Activated CD8-positive, alpha-beta memory T cell treated with anti-CD3 and anti-CD28 coated beads, Interleukin-2, amount 50 U/mL, for 48 hours (primary cell): Measurements from ENCODE around the gene SGK2.

Experiments
- DNase-seq: peaks from one replicate; pipeline ENCODE4 v3.0.0-alpha.2; 2020

The SGK2 gene

DNA sequence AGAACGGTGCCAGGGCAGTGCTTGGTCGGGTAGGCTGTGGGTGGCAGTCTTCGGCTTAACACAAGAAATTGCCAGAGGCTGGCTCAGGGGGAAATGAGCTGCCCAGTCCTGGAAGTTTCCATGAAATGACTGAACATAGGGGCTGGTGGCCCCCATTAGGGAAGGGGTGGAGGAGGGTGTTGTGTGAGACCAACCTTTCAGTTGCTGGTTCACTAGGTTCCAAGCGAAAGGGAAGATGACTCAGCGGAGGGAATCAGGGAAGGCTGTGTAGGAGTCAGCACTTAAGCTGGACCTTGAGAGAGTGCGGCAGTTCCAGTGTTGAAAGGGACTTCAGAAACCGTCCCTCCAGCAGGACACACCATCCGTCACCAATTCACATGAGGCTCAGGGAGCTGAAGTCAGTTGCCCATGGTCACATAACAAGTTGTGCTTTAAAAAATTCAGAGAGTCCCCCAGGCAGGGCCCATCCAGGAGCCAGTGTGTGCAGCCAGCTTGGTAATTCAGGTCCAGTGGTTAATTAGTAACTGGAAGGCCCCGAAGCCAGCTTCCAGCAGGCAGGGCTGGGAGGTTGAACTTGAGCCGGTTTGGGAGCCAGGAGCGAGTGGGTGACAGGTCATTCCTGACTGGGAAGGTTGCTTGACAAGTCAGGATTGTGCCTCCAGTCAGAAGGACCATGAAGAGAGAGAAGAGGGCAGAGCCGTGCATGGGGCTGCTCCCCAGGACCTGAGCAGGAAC lies at the start of gene SGK2:
Gene SGK2, plus strand, starts transcription at position 616 of the 735 bp plus-strand sequence. CDS start 7,469 bp downstream, outside the sequence.
- no peak for DNase-seq

DNA sequence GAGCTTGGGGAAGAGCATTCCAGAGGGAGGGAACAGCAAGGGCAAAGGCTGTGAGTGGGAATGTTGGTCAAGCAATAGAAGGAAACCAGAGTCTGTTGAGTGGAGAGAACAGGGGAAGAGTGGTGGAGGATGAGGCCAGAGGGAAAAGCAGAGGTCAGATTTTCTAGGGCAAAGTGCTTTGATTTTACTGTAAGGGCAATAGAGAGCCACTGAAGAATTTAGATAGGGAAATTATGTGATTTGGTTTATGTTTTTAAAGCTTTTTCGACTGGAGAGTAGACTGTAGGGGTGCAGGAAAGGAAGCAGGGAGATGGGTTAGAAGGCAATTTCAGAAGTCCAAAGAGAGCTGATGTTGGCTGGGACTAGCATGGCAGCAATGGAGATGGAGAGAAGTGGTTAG lies 46.9 kb upstream of the SGK2 start:
- DNase-seq, result no peak

DNA sequence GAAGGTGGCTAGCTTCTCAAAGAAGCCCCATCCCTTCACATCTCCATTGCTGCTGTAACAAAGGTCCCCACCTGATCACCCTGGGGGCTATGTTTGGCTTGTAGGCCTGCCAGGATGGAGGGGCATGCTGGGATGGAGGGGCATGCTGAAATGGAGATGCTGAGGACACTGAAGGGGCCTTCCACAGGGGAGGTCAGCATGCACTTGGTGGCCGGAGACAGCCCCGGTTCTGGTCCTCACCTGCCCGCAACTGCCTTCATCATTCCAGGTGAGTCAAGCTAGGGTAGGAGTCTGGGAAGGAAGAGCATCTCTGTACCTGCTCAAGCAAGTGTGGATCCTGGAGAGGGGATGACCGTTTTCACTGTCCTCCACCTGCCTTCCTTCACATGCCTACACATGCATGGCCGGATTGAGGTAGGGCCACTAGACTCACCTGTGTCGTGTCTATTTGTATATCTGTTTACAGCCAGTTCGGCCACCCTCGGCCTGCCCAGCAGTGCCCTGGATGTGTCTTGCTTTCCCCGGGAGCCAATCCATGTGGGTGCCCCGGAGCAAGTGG lies 45.4 kb upstream of the SGK2 start:
- DNase-seq, result no peak

DNA sequence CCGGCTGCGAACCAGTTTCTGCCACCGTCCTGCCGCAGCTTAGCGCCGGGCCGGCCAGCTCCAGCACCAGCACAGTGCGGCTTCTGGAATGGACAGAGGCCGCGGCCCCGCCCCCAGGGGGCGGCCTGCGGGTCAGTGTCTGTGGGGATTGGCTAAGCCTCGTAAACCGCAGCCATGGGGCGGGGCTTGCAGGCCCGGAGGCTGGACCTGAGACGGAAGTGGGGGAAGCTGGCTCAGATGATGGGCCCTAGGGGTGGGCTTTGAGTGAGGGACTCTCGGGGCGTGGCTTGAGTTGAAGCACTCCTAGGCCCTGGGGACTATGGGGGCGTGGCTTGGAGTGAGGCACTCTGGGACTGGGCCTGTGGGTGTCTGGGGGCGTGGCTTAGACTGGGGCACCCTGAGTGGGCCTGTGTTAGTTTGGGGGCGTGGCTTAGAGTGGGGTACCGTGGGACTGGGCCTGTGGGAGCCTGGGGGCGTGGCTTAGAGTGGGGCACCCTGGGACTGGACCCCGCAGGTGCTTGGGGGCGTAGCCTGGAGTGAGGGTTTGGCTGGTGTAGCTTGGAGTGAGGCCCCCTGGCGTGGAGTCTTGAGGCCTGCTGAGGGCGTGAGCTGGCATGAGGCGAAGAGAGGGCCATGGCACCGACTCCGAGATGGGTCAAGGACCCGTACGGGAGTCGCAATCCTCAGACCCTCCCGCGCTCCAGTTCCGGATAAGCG lies 44.7 kb upstream of the SGK2 start:
- peak; percentile 92 for DNase-seq

DNA sequence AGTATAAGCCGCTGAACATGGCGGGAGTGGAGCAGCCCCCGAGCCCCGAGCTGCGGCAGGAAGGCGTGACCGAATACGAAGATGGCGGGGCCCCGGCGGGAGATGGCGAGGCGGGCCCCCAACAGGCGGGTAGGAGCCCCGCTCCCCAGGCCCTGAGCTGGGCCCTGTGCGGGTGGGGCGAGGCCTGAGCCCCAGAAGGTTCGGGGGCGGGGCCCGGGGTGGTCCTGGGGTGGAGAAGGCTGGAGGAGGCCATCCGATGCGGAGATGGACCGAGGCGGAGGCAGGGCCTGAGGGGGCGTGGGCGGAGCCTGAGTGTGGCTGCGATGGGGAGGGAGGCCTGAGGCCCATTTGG lies 44.2 kb upstream of the SGK2 start:
- no peak for DNase-seq

DNA sequence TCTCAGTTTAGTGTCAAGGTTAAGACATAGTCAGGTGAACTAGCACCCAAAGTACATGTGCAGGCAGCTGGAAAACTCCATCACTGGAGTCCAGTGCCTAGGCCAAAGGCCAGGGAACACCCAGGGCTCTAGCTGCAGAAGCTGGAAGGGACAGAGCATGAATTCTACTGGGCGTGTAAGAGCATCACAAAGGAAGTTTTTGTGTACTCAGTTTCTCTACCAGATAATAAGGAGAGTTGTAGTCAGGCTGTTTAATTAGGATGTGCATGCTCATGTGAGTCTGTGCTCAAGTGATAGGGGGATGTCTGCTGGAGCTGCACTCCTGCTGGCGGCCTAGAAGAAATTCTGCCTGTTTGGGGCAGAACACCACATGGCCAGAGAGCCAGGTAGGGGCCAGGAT lies 43.2 kb upstream of the SGK2 start:
- DNase-seq, result no peak

DNA sequence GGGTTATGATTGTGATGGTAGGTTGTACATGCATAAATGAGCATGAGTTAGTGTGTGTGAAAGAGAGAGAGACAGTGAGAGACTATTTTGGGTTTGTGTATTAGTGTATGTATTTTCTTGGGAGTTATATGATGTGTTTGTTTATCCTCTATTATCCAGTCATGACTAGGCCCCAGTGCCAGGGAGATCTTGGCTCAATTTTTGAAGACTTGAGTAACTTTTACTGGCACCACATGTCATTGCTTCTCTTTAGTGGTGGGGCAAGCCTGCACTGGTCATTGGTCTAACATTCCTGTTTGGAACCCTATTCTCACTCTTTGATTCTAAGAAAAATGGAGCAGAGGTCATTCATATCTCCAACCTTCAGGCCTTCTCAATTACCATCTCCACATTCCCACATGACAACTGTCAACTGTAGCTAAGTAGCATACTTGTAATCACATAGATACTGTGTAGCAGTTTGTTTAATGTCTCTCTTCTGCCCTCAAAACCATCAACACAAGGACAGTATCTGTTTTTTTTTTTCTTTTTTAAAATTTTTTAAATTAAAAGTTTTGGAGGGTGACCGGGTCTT lies 42.5 kb upstream of the SGK2 start:
- DNase-seq, result no peak

DNA sequence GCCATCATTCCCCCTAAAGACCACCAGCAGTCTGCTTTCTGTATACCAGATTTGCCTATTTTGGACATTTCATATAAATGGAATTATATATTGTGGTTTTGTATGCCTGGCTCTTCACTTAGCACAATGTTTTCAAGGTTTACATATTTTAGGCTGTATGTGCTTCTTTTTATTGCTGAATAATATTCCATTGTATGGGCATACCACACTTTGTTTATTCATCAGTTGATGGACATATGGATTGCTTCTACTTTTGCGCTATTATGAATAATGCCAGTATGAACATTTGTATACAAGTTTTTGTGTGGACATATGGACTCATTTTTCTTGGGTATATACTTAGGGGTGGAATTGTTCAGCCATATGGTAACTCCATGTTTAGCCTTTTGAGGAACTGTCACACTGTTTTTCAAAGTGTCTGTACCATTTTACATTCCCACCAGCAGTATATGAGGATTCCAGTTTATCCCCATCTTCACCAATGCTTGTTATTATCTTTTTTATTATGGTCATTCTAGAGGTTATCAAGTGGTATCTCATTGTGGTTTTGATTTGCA lies 38.7 kb upstream of the SGK2 start:
- no peak for DNase-seq

DNA sequence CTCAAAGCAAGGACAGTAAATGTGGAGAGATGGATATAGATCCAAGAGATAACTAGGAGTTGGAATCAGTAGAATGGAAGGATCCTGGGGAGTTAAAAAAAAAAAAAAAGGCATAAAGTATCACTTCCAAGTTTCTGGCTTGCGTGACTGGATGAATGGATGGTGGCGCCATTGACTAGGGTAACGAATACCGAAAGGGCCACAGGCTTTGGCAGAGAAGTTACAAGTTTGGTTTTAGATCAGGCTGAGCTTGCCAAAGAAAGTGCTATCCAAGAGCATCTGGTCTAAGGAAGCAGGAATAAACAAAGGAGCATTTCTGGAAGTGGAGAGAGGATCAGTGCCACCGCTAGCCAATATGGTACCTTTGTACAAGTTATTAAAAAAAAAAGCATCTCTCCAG lies 33.8 kb upstream of the SGK2 start:
- no peak for DNase-seq

DNA sequence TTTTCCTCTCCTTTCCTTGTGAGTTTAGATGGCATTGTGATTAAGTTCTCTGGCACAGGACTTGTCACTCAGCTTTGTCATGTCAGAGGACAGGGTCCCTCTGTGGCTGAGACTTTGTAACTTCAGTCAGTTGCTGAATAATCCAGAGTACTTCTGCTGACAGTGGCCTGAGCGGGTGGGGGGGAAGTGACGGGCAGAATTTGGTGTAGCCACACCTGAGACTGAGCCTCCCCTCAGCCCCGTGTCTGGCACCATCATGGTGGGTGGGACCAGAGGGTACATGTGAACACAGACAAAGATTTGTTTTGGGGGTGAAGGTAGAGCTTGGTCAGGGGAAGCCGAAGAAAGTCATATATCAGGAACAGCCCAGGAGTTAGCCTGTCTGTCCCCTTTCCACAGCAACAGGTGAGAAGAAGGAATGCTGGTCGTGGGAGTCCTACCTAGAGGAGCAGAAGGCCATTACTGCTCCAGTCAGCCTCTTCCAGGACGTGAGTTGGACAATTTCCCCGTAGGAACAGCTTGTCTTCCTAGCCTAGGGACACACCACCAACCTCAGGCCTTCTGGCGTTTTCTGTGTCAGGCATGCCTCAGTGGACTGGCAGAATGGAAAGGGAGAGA lies 30.5 kb upstream of the SGK2 start:
- no peak for DNase-seq

DNA sequence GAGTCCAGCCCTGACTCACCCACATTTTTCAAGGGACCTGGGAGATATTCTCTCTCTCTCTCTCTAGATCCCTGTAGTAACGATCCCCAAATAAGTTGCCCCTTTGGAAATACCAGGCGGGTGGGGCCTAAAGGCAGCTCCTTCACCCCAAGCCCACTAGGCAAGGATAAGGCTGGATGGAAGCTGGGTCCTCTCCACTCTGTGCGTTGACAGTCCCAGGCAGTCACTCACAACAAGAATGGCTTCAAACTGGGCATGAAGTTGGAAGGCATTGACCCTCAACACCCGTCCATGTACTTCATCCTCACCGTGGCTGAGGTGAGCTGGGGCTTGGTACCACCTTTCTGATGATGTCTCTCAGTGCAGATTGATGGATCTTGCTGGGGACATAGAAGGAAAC lies 29.8 kb upstream of the SGK2 start:
- peak; percentile 28 for DNase-seq

DNA sequence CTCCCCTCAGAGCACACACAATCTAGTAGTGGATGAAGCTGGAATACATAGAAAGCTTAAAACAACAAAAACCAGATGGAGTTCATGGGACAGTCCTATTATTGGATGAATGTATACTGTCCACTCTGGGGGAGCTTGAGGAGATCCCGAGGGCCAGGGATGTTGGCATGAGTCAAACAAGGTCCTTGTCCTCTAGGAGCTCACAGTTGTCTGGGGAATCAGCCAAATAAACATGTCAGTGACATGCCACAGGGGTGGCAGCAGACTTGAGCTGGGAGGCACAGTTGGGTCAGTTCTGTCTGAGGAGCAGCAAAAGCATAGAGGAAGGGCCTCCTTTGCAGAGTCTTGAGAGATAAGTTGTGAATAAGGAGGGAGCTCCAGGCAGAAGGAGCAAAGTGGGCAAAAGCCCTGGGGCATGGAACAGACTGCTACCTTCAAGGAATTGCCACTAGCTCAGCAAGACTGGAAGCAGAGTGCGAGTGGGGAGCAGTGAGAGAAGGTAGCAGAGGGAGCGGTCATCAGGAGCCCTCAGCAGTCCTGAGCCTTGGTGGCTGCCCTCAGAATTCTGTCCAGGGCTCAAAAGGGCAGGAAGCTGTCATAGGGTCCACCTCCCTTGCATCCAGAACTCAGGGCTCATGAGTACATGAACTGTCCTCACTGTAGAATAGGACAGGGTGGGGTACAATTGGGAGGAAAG lies 29.2 kb upstream of the SGK2 start:
- DNase-seq, result peak; percentile 34

DNA sequence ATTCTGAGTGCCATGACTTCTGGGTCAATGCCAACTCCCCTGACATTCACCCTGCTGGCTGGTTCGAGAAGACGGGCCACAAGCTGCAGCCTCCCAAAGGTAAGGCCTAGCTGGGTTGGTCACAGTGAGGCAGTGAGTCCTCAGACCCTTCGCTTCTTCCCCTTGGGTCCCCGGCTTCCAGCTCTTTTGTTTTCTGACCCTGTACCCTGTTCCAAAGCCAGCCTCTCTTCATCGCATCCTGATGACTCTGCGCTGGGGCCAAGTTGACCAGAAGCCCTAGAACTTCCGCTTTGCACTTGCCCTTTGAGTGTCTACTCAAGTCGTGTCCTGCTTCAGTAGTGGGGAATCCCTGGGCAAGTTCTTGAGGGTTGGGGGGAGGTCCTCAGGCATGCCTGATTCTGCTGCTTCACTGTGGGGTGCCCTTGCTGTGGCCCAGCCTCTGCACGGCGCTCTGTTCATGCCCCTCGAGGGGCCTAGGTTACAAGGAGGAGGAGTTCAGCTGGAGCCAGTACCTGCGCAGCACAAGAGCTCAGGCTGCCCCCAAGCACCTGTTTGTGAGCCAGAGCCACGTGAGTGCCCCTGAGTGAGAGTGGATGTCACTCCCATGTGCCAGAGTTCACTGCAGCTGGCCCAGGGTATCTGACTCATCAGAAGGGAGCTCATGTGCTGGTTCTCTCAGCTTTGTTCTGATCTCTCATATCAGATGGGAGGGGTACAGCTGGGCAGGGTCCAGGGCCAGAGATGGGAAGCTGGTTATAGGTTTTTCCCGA lies 28.3 kb upstream of the SGK2 start:
- DNase-seq, result peak; percentile 45

DNA sequence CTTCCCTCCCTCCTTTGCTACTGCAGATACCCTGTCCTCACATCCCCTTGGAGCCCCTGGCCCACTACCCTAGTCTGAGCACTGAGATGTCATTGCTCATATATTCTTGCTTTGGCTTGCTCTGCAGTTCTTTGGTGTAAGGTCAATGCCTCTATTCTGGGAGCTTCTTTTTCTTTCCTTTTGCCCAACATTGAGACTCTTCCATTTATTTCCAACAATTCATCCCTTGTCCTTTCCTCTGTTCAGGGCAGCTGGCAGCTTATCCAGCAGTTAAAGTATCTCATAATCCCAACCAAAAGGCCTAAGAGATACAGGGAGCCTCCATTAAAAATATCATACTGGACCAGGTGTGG lies 27.8 kb upstream of the SGK2 start:
- DNase-seq, result no peak

DNA sequence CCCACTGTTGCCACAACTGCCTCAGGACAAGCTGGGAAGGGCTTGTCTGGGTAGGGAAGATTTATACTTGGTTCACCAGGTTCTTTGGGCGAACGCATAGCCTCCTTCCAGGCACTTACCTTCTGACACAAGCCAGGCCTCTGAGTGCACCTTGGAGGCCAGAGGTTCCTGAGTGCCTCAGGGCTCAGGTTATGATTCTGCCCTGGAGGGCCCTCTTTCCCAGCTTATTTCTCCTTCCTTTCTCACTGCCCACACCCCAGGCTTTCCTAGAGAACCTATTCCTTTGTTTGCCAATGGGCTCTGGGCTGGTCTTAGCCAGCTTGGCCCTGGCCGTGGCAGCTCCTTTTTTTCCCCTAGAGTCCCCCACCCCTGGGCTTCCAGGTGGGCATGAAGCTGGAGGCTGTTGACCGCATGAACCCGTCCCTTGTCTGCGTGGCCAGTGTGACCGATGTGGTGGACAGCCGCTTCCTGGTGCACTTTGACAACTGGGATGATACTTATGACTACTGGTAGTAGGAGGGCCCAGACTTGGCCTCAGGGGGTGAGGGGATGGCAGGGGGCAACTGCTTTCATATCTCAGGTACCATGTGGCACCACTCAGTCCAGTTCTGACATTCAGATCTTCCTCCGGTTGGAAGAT lies 26.3 kb upstream of the SGK2 start:
- DNase-seq, result peak; percentile 40

DNA sequence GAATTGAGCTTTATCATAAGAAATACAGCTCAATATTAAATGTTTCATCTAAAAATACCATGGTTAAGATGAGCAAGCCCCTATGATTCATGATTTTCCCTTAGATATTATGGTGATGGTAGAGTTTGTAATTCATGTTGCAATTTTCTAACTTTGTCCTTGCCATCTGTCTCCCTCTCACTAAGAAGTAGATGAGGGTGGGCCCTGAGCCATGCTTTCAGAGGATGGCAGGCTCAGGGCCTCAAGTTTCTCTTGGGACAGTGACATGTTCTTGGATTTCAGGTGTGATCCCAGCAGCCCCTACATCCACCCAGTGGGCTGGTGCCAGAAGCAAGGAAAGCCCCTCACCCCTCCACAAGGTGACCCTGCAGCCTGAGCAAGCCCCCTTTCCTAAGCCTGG lies 25.8 kb upstream of the SGK2 start:
- no peak for DNase-seq

DNA sequence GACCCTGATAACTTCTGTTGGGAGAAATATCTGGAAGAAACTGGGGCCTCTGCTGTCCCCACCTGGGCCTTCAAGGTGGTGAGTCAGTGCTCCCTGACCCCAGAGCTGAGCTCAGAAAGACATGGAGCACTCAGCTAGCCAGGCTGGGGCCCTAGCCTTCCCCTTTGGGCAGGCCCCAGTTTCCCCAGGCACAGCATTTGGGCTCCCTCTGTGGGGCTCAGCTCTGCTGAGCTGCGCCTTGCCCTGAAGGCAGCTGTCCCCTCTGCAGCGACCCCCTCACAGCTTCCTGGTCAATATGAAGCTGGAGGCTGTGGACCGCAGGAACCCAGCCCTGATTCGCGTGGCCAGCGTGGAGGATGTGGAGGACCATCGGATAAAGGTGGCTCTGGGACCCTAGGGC lies 24.8 kb upstream of the SGK2 start:
- DNase-seq, result no peak

DNA sequence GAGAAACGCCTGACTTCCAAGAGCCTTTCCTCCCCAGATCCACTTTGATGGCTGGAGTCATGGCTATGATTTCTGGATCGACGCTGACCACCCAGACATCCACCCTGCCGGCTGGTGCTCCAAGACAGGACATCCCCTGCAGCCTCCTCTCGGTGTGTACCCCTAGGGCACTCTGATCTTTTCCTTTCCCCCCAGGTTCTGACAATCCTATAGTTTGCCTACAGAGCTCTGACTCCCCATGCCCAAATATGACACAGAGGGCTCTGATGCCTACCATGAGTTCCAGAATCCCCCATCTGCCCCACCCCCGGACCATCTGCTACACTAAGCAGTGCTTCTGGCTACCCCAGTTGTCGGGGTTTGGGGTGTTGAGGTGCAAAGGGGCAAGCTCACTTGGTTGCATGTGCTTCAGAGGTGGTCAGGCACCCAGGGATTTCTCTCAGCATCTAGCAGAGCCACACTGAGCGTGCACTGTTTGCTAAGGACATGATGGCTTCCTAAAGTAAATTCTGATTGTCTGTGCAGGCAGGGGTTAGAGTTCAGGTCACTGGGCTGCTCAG lies 24.0 kb upstream of the SGK2 start:
- DNase-seq, result no peak

DNA sequence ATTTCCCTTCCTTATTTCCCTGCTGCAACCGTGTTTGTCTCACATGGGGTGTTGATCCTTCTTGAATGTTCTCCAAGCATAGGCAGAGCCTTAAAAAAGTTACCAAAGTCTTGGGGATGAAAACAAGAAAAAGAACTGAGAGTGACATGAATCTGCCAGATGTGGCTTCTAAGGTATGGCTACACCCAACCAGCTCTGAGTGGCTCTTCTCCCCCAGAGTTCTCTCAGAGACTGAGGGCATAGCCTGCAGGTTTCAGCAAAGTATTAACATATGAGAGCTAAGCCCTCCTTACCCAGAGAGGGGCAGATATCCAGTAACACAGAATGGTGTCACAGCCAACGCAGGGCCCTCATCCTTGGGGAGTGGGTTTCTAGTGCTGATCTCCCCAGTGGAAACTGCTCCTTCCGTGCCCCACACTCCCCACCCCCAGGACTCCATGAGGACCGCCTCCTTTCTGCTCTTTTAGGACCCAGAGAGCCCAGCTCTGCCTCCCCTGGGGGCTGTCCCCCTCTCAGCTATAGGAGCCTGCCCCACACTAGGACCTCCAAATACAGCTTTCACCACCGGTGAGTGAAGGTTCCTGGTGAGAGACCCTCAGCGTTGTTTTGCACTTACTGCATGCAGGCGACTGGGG lies 23.3 kb upstream of the SGK2 start:
- no peak for DNase-seq

DNA sequence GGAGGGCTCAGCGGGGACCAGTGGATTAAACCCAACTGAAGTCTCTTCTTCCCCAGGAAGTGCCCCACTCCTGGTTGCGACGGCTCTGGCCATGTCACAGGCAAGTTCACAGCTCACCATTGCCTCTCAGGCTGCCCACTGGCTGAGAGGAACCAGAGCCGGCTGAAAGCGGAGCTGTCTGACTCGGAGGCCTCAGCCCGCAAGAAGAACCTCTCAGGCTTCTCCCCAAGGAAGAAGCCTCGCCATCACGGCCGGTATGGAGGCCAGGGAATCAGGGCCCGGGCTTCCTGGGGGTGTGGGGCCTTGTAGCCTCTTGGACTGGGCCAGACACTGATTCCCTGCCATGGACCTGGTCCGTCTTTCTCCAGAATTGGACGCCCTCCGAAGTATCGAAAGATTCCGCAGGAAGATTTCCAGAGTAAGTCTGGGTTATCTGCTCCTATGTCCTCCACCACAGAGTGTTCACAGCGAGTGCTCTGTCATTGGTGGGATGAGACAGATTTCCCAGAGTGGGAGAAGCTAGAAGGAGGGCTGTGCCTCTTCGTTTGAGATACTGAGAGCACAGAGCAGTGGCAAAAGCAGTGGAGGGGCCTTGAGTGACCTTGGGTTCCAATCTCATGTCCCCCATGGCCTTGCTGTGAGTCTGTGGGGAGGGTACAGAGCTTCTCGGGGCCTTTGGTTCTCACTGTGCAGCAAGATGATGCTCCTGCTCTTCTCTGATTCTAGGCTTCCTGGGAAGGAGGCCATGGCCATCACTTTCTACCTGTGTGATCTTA lies 22.6 kb upstream of the SGK2 start:
- DNase-seq, result no peak
